Measurements from ENCODE around the gene FN1.
A peak's percentile ranks its signal among the peaks of the same experiment; 100 is the strongest.

The FN1 gene

DNA sequence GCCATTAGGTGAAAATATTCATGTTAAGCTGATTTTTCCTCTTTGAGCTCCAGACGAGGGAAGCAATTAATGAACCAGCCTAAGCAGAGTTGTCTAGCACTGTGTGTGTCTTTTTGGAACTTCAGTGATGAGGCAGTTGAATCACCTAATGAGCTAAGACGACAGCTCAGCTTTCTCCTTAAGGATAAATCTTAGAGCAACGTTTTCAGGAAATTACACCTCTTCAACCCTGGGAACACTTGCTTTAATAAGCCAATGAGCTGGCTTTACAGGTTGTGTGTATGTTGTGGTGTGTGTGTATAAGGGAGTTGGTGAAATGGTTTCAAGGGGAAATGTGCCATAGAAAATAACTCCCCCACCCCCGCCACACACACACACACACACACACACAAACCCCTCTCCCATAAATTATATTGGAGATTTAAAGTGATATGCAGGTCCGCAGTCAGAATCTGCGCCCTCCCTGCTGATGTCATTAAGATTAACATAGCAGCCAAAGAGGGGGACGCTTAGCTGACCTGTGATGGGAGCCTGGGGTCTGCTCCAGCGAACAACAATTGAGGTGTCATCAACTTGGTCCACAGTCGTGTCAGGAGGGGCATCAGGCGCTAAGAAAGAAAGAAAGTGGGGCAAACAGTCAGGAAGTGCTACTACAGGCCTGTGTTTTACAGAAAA lies 28.1 kb downstream of the FN1 start:
- TF ChIP-seq, protein P1, sequence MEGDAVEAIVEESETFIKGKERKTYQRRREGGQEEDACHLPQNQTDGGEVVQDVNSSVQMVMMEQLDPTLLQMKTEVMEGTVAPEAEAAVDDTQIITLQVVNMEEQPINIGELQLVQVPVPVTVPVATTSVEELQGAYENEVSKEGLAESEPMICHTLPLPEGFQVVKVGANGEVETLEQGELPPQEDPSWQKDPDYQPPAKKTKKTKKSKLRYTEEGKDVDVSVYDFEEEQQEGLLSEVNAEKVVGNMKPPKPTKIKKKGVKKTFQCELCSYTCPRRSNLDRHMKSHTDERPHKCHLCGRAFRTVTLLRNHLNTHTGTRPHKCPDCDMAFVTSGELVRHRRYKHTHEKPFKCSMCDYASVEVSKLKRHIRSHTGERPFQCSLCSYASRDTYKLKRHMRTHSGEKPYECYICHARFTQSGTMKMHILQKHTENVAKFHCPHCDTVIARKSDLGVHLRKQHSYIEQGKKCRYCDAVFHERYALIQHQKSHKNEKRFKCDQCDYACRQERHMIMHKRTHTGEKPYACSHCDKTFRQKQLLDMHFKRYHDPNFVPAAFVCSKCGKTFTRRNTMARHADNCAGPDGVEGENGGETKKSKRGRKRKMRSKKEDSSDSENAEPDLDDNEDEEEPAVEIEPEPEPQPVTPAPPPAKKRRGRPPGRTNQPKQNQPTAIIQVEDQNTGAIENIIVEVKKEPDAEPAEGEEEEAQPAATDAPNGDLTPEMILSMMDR (IDR thresholded peaks at IDR 0.05; ENCODE audit: low read length, missing control alignments): no peak
- no peak for DNase-seq (ENCODE audit: low read depth)
- no peak overlapping the region for H3K4me3 ChIP-seq (replicated peaks; ENCODE audit: low read depth, low read length)

- no peak overlapping the region for H3K4me3 ChIP-seq (replicated peaks; ENCODE audit: low read depth, low read length)
- no peak for DNase-seq (ENCODE audit: low read depth)
- TF ChIP-seq, protein P1 (IDR thresholded peaks at IDR 0.05; ENCODE audit: low read length, missing control alignments): no peak
These were observed 28.8 kb downstream of the FN1 start for GRCh38 chr2:215407061-215407460.

GRCh38 chr2:215405722-215406581 lies 29.9 kb downstream of the FN1 start:
- DNase-seq (ENCODE audit: low read depth): no peak
- H3K4me3 ChIP-seq (replicated peaks; ENCODE audit: low read depth, low read length): no peak overlapping the region
- TF ChIP-seq, protein P1 (IDR thresholded peaks at IDR 0.05; ENCODE audit: low read length, missing control alignments): no peak

DNA sequence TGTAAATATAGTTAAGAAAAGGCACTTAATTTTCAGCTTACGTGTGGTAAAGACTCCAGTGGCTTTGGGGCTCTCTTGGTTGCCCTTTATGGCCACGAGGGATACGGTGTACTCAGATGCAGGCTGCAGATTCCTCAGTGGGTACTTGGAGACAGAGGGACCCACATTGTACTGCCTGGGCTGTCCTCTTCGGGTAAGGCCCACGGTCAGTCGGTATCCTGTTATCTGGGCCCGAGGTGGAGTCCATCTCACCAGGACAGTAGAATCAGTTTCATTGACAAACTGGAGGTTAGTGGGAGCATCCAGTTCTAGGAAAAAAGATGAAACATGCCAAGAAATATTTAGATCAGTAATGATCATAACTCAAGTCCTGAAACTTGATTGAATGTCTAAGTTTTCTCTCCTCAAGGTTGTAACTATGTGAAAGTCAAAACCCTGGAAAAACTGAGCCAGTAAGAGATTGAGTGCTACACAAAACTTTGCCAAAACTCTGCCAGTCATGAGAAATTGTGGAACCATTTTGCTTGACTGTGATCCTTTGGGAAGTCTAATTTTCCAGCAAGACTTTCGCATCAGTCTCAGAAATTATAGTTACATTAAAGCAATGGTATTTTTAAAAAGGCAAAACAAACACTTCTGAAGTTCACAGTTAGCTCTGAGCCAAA lies 31.4 kb downstream of the FN1 start:
- no peak for DNase-seq (ENCODE audit: low read depth)
- TF ChIP-seq, protein P1 (IDR thresholded peaks at IDR 0.05; ENCODE audit: low read length, missing control alignments): no peak
- no peak overlapping the region for H3K4me3 ChIP-seq (replicated peaks; ENCODE audit: low read depth, low read length)

DNA sequence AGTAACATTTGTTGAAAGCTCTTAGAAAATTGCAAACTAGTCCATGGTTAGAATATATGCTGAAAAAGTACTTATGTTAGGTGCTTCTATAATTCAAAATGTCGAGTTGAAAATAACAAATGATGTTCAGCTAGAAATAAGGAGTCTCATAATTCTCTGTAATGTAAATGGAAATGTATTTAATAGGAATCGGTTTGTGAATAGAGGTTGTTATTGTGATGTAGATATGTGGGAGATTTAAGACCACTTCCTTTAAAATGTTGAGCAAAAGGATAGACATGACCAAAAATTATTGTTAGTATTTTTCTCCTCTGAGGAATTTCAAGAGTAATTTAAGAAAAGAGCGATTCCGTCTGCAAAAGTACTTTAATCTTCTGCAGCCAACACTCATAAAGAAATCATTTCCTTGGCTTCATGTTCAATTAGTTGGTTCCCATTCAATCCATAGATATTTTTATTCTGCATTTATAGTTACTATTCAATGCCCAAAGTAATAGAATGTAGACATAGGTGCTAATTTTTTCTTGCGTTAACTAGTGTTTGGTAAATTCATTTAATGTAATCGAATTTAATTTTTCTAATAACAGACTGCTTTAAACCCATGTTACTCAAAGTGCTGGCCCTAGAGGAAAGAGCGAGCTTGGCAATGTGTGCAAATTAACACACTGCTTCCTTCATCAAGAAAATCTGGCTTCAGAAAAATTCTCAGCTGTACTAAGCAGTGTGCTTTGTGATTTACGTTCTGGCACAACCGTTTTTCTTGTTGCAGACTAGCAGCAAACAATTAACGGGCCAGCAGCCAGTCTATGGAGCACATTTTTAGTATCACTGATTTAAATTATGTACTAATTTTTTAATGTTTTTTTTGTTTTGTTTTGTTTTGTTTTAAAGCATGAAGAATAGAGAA lies 32.2 kb downstream of the FN1 start:
- TF ChIP-seq, protein P1 (IDR thresholded peaks at IDR 0.05; ENCODE audit: low read length, missing control alignments): no peak
- no peak overlapping the region for H3K4me3 ChIP-seq (replicated peaks; ENCODE audit: low read depth, low read length)
- no peak for DNase-seq (ENCODE audit: low read depth)

DNA sequence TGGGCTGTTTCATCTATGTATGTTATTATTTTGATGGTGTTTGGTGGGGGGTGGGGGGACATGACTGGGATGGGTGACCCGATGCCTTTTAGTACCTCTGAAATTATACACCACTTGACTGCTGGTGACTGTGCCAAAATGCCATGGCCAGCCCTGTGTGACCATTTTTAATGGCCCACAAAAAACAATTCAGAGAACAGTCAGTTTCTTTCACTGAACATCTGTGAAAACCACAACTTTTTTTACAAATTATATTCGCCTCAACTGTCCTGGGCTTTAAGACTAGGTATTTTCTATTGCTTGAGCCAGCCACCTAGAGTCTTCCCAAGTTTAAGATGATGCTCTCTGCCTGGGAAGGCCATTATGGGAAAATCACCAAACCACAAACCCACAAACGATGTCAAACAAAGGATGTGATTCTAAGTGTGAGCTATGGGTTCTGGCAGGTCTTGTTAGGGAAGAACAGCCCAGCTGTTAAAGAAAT lies 33.9 kb downstream of the FN1 start:
- peak; percentile 79 for DNase-seq (ENCODE audit: low read depth)
- TF ChIP-seq, protein P1 (IDR thresholded peaks at IDR 0.05; ENCODE audit: low read length, missing control alignments): no peak
- no peak overlapping the region for H3K4me3 ChIP-seq (replicated peaks; ENCODE audit: low read depth, low read length)
